ENCODE results near the gene PTGDR2. TPM values are rescaled to one million over a fixed set of nuclear protein-coding genes. Genes with fewer than 3 reads are reported as not detected.

Gene PTGDR2
- total and polyA plus RNA-seq, 9 of the 15 experiments (the other 6 are each of a cell fraction or from before 2014, with no cell fraction given): 0.51 to 2.6 (median 1.6) TPM

- TF ChIP-seq JUND (IDR thresholded peaks at IDR 0.05; ENCODE audit: borderline replicate concordance, low read depth, low read length): no peak
- no peak for TF ChIP-seq JUND (tag; IDR thresholded peaks at IDR 0.05; ENCODE audit: borderline replicate concordance, low read depth, low read length)
- TF ChIP-seq, protein P1, sequence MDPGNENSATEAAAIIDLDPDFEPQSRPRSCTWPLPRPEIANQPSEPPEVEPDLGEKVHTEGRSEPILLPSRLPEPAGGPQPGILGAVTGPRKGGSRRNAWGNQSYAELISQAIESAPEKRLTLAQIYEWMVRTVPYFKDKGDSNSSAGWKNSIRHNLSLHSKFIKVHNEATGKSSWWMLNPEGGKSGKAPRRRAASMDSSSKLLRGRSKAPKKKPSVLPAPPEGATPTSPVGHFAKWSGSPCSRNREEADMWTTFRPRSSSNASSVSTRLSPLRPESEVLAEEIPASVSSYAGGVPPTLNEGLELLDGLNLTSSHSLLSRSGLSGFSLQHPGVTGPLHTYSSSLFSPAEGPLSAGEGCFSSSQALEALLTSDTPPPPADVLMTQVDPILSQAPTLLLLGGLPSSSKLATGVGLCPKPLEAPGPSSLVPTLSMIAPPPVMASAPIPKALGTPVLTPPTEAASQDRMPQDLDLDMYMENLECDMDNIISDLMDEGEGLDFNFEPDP (CRISPR knock-in tag; IDR thresholded peaks at IDR 0.05): no peak
- no peak for TF ChIP-seq ZNF184 (CRISPR knock-in tag; IDR thresholded peaks at IDR 0.05)
- TF ChIP-seq TAF1 (IDR thresholded peaks at IDR 0.05; ENCODE audit: control insufficient read depth, extremely low read depth, insufficient read depth, low read length, severe bottlenecking): no peak
- no peak for TF ChIP-seq TCF7 (IDR thresholded peaks at IDR 0.05; ENCODE audit: borderline replicate concordance)
- TF ChIP-seq POLR3A (IDR thresholded peaks at IDR 0.05; ENCODE audit: borderline replicate concordance, extremely low read depth, insufficient read depth, insufficient read length): no peak
- no peak for TF ChIP-seq RBM22 (IDR thresholded peaks at IDR 0.05; ENCODE audit: low read depth, low read length, poor library complexity, severe bottlenecking)
- TF ChIP-seq FOXJ2 (tag; IDR thresholded peaks at IDR 0.05): no peak
- TF ChIP-seq, protein P2, sequence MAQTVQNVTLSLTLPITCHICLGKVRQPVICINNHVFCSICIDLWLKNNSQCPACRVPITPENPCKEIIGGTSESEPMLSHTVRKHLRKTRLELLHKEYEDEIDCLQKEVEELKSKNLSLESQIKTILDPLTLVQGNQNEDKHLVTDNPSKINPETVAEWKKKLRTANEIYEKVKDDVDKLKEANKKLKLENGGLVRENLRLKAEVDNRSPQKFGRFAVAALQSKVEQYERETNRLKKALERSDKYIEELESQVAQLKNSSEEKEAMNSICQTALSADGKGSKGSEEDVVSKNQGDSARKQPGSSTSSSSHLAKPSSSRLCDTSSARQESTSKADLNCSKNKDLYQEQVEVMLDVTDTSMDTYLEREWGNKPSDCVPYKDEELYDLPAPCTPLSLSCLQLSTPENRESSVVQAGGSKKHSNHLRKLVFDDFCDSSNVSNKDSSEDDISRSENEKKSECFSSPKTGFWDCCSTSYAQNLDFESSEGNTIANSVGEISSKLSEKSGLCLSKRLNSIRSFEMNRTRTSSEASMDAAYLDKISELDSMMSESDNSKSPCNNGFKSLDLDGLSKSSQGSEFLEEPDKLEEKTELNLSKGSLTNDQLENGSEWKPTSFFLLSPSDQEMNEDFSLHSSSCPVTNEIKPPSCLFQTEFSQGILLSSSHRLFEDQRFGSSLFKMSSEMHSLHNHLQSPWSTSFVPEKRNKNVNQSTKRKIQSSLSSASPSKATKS (CRISPR knock-in tag; IDR thresholded peaks at IDR 0.05): no peak
Observed at GRCh38 chr11:60889869-60890311, 34.1 kb upstream of the PTGDR2 start (continued).

All from K562 (cell line).